SK-N-SH treated with all-trans-retinoic acid at 6 μM for 48 hours (cell line): Measurements from ENCODE around the gene MCRIP2.

Experiments used
- CSRNP3 ChIP-seq: fragments of 250-450 bp; sonication (Bioruptor Pico); IDR thresholded peaks from 2 replicates; pipeline ENCODE4 v1.5.1; 2021; ENCODE audit warnings: mild to moderate bottlenecking, moderate library complexity
- POU6F1 ChIP-seq: fragments of 250-450 bp; sonication (Bioruptor Pico); IDR thresholded peaks from 2 replicates; pipeline ENCODE4 v1.8.0; 2021; ENCODE audit warnings: low read depth, mild to moderate bottlenecking, moderate library complexity, borderline replicate concordance
- RARB ChIP-seq: fragments of 250-450 bp; sonication (Bioruptor Pico); IDR thresholded peaks from 2 replicates; pipeline ENCODE4 v1.8.0; 2021; ENCODE audit warnings: mild to moderate bottlenecking, moderate library complexity
- TCF4 ChIP-seq: fragments of 250-450 bp; sonication (Bioruptor Pico); IDR thresholded peaks from 2 replicates; pipeline ENCODE4 v1.8.0; 2021; ENCODE audit warnings: mild to moderate bottlenecking, moderate library complexity, borderline replicate concordance

DNA sequence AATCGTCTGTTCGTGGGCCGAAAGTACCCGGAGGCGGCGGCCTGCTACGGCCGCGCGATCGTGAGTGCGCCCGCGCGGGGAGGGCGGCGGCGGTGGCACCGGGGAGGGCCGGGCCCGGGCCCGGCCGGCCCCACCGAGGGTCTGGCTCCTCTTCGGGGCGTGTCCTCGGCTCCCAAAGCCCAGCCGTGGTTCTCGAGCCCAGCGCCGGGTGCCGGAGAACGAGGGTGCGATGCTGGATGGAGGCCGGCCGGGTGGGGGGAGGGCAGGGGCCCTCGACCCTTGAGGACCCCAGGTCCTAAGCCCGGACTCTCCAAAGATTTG lies 39.0 kb downstream of the MCRIP2 start:
- no peak for TF ChIP-seq CSRNP3 (CRISPR knock-in tag)
- no peak for TF ChIP-seq TCF4
- no peak for TF ChIP-seq RARB
- no peak for TF ChIP-seq POU6F1
